Measurements from ENCODE around the gene TDRD12.
"Not testable (repeated sequence)": the region's sequence is repeated elsewhere in the genome, so short reads cannot be mapped to it uniquely, and the experiment has no call there.

Gene TDRD12

GRCh38 chr19:32842061-32842460, 122.5 kb downstream of the TDRD12 start:
- DNase-seq, result no peak

- no peak for DNase-seq
Measured at GRCh38 chr19:32843716-32844245, 124.2 kb downstream of the TDRD12 start.

- not testable (repeated sequence) for DNase-seq
Measured at GRCh38 chr19:32848035-32848434, 128.5 kb downstream of the TDRD12 start.

GRCh38 chr19:32852216-32852615, 132.6 kb downstream of the TDRD12 start:
- no peak for DNase-seq

GRCh38 chr19:32856818-32857217, 137.3 kb downstream of the TDRD12 start:
- DNase-seq, result not testable (repeated sequence)

GRCh38 chr19:32857584-32857983, 138.0 kb downstream of the TDRD12 start:
- no peak for DNase-seq

- no peak for DNase-seq
Measured at GRCh38 chr19:32858155-32858554, 138.6 kb downstream of the TDRD12 start.

- DNase-seq, result no peak
Measured at GRCh38 chr19:32858559-32858958, 139.0 kb downstream of the TDRD12 start.

- no peak for DNase-seq
Measured at GRCh38 chr19:32859591-32859990, 140.0 kb downstream of the TDRD12 start.

- no peak for DNase-seq
Measured at GRCh38 chr19:32861596-32861995, 142.0 kb downstream of the TDRD12 start.

GRCh38 chr19:32862173-32862572, 142.6 kb downstream of the TDRD12 start:
- DNase-seq, result no peak

- no peak for DNase-seq
Measured at GRCh38 chr19:32862741-32863140, 143.2 kb downstream of the TDRD12 start.

GRCh38 chr19:32863301-32863700, 143.7 kb downstream of the TDRD12 start:
- DNase-seq, result no peak

- no peak for DNase-seq
Measured at GRCh38 chr19:32863841-32864240, 144.3 kb downstream of the TDRD12 start.

GRCh38 chr19:32864318-32865007, 144.9 kb downstream of the TDRD12 start:
- DNase-seq, result no peak

- DNase-seq, result no peak
Measured at GRCh38 chr19:32865326-32865725, 145.8 kb downstream of the TDRD12 start.

- DNase-seq, result no peak
Measured at GRCh38 chr19:32866061-32866460, 146.5 kb downstream of the TDRD12 start.

- no peak for DNase-seq
Measured at GRCh38 chr19:32866564-32867265, 147.1 kb downstream of the TDRD12 start.

GRCh38 chr19:32867436-32867835, 147.9 kb downstream of the TDRD12 start:
- not testable (repeated sequence) for DNase-seq

GRCh38 chr19:32868206-32868950, 148.8 kb downstream of the TDRD12 start:
- no peak for DNase-seq

GRCh38 chr19:32869369-32869965, 149.9 kb downstream of the TDRD12 start, which contains the start of gene SLC7A9:
Gene SLC7A9, minus strand, starts transcription at chr19:32869767. Its CDS starts 1,233 bp downstream, at chr19:32868534.
- DNase-seq, result no peak

GRCh38 chr19:32869966-32870573, 150.5 kb downstream of the TDRD12 start:
- no peak for DNase-seq
